Psoas muscle (tissue), 8 donors: ENCODE results near the gene HUS1B. TPM values are rescaled to one million over a fixed set of nuclear protein-coding genes. Genes with fewer than 3 reads are reported as not detected.
A peak's percentile ranks its signal among the peaks of the same experiment; 100 is the strongest.

Source experiments
- ATAC-seq, 4 donors: fragments of 200-7000 bp; cut with Tn5 transposase; one replicate each; pipeline ENCODE4 v1.9.1; 2020; ENCODE audit warnings: moderate library complexity in 3 of 4, mild to moderate bottlenecking in 2 of 4
- DNase-seq, 2 donors: peaks; one replicate each; pipeline ENCODE4 v3.0.0-alpha.2; 2020
- H3K27ac ChIP-seq: fragments of 200-600 bp; one replicate; pipeline ENCODE4 v1.8.0; 2022
- H3K27me3 ChIP-seq, 3 donors: fragments of 200-600 bp in 1 of 3; one replicate each; pipeline versions ENCODE4 v1.6.1 to v1.8.0; 2013 to 2022; ENCODE audit warnings: low read length in 2 of 3, mild to moderate bottlenecking in 2 of 3, moderate library complexity in 1 of 3; ENCODE audit not compliant: insufficient read depth in 3 of 3
- H3K36me3 ChIP-seq, 2 donors: fragments of 200-600 bp in 1 of 2; one replicate each; pipeline versions ENCODE4 v1.6.1 to v1.8.0; 2013 to 2022; ENCODE audit warnings: low read depth in 1 of 2, mild to moderate bottlenecking in 1 of 2, moderate library complexity in 1 of 2; ENCODE audit not compliant: insufficient read depth in 1 of 2
- H3K4me1 ChIP-seq: fragments of 200-600 bp; one replicate; pipeline ENCODE4 v1.8.0; 2022
- H3K4me3 ChIP-seq: fragments of 200-600 bp; one replicate; pipeline ENCODE4 v1.8.0; 2022; ENCODE audit warnings: mild to moderate bottlenecking
- H3K9me3 ChIP-seq: fragments of 200-600 bp; one replicate; pipeline ENCODE4 v1.8.0; 2022
- WGBS, 3 donors: extraction: QIAGEN DNeasy Blood & Tissue Kit; methylation state at CpG; one replicate each; pipeline versions ENCODE4 v1.1.6 to v1.1.7; 2013; 5-methylcytosine and 5-hydroxymethylcytosine counted together
- intact Hi-C, 2 donors: fragments of 100-400 bp; cut with DNase I; formaldehyde crosslinking; loops; one replicate each; pipeline versions ENCODE4 v1.11.0 to v1.14.2; 2022
- polyA plus RNA-seq, 3 donors: library from polyadenylated mRNA; stranded (reverse); fragments of 200-250 nt; gene quantifications; one replicate each; pipeline ENCODE4 v1.2.3, GENCODE V29; 2013
- total RNA-seq, 4 donors: library from RNA; stranded (reverse); fragmentation: NEBNext Ultra II Directional in 2 of 4; extraction: Animal tissue kit (Norgen Biotek cat#: 25700) in 2 of 4; gene quantifications; one replicate each; pipeline versions ENCODE4 v1.2.1 to v1.2.4, GENCODE V29; 2021 to 2023
- TF ChIP-seq, protein P1 (sequence below): fragments of 200-600 bp; IDR thresholded peaks from one replicate; pipeline ENCODE4 v1.8.0; 2022; ENCODE audit warnings: antibody characterized with exemption
- donor health status: healthy with polysubstance abuse.
- donor health status: DM: no; HTN: no; CAD: no; lungs with moderate emphysema.
- donor health status: Bipolar disorder and iron deficiency.
- donor health status: healthy.
- donor health status: DM: yes; HTN: yes; CAD: no.
- donor health status: DM: no; HTN: no; CAD: no.
- donor health status: DM: no; HTN: no; CAD: no.
- donor health status: DM: yes; HTN: yes; CAD: no.

HUS1B gene
- total and polyA plus RNA-seq, 7 donors, result 0.21 to 0.49 (median 0.30) TPM; not detected in 3

DNA sequence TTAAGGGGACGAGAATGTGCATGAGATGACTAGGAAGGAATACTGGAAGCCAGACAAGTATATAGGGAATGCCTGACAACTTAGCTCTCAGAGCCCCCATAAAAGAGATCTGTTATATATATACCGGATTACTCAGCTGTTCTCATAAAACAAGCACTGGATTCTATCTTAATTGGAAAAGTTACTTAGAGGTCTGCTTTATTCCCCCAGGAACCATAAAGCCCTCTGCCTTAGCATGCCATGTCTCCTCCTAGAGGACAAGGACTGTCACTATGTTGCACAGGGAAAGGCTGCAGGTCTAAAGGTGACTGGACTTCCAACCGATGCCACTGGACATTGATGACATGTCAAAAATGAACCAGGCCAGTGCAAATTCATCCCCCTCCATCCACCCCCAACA lies 29.6 kb upstream of the HUS1B start:
- 80 to 83% (median 80%) methylated on average over 3 of the region's 3 CpGs for WGBS, 3 donors
- Histone ChIP-seq H3K27ac (no peak overlapping the region), H3K4me1 (peaks cover 25% of the 10 kb centered on the region), H3K27me3 (no peaks in the 10 kb centered on the region), H3K9me3 (no peaks in the 10 kb centered on the region), H3K4me3 (no peak overlapping the region), H3K36me3 (peaks cover 0 to 7% of the 10 kb centered on the region in 2 donors)
- intact Hi-C loops, result loop anchor here (5.0 to 10.0 kb wide), 2 partner anchors 62 to 64 kb away; no protein-coding TSS in a partner anchor
- ATAC-seq, result no peak
- TF ChIP-seq, protein P1, sequence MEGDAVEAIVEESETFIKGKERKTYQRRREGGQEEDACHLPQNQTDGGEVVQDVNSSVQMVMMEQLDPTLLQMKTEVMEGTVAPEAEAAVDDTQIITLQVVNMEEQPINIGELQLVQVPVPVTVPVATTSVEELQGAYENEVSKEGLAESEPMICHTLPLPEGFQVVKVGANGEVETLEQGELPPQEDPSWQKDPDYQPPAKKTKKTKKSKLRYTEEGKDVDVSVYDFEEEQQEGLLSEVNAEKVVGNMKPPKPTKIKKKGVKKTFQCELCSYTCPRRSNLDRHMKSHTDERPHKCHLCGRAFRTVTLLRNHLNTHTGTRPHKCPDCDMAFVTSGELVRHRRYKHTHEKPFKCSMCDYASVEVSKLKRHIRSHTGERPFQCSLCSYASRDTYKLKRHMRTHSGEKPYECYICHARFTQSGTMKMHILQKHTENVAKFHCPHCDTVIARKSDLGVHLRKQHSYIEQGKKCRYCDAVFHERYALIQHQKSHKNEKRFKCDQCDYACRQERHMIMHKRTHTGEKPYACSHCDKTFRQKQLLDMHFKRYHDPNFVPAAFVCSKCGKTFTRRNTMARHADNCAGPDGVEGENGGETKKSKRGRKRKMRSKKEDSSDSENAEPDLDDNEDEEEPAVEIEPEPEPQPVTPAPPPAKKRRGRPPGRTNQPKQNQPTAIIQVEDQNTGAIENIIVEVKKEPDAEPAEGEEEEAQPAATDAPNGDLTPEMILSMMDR, result peak; percentile 13
- DNase-seq, result no peak

DNA sequence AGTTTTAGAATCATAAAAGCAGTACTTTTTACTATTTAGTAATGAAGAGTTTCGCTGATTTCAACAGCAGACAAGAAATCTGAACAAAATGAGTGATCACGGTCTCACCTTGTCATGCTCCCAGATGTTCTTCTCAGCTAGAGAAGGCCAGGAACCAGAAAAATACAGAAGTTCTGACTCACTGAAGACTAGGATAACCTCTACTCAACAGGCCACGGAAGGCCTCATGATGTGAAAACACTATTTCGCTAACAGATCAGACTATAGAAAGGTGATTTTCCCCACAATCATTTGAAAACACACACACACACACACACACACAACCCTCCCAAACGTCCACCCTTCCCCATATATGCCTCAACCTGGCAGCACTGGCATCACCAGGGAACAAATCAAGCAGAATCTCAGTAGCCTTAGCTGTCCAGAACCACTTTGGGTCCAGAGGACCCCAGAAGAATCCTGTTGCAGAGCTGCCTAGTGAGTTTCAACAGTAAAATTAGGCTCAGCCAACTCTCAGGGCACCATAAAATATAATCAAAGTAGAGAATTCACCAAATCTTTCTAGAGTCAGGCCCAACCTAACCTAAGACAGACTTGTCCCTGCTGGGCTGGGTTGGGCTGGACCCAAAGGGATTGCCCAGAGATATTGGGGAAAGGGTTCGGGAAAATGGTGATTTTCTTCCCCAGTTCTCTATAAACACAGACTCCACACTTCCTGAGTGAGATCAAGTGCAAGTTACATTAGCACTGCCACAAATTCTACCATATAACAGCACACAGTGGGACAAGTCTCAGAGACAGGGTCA lies 28.1 kb upstream of the HUS1B start:
- H3K4me1 ChIP-seq, result peaks cover 26% of the 10 kb centered on the region
- H3K36me3 ChIP-seq, result peaks cover 0 to 7% of the 10 kb centered on the region in 2 donors
- ATAC-seq, result no peak
- no peak for DNase-seq
- TF ChIP-seq, protein P1, result no peak
- intact Hi-C loops, result loop anchor here (5.0 to 10.0 kb wide), 2 partner anchors 60 to 63 kb away; no protein-coding TSS in a partner anchor
- 88 to 96% (median 88%) methylated on average over 6 of the region's 6 CpGs for WGBS, 3 donors
- no peaks in the 10 kb centered on the region for H3K9me3 ChIP-seq
- no peak overlapping the region for H3K27ac ChIP-seq
- H3K4me3 ChIP-seq, result no peak overlapping the region
- no peaks in the 10 kb centered on the region for H3K27me3 ChIP-seq

DNA sequence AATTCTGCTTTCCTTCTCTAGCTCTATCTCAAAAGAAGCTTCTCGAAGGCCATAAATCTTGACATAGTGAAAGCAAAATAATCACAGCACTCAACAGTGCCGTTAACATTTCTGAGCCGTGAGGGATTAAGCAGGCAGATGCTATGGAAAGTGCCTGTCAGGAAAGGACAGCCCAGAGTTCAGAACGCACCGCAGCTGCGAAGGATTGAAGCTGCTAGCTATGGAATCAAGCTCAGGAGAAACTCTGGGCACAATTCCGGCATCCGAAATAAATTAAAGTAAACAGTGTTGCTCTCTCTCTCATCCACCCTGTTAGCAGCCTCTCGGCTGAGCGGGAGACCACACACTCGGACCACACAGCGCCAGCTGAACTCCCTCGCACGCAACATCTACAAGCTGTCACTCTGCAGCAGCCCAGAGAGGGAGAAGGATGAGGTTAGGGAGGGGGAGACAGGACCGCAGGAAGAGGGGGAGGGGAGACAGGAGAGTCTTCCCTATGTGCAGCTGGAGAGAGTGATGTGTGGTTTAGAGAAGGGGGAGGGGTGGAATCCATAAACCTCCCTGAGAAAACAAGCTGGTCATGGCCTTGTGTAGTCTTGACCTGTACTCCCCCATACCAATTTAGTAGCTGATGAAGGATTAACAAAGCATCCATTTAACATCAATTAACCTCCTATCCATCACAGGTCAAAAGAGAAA lies 27.0 kb upstream of the HUS1B start:
- TF ChIP-seq, protein P1, result no peak
- WGBS, 3 donors, result 21 to 32% (median 23%) methylated on average over 15 of the region's 15 CpGs
- peaks cover 0 to 4% of the 10 kb centered on the region in 2 donors for H3K36me3 ChIP-seq
- H3K27me3 ChIP-seq, result no peaks in the 10 kb centered on the region
- DNase-seq (no peak), ATAC-seq (peak; percentile 41 to 55 (median 48))
- H3K9me3 ChIP-seq, result no peaks in the 10 kb centered on the region
- intact Hi-C loops, result loop anchor here in 1 of 2 donors (10.0 kb wide), 1 partner anchor 59 kb away; no protein-coding TSS in a partner anchor
- H3K27ac ChIP-seq, result peak overlapping the region; percentile 67
- H3K4me1 ChIP-seq, result peaks cover 31% of the 10 kb centered on the region
- peak overlapping the region; percentile 55 for H3K4me3 ChIP-seq

DNA sequence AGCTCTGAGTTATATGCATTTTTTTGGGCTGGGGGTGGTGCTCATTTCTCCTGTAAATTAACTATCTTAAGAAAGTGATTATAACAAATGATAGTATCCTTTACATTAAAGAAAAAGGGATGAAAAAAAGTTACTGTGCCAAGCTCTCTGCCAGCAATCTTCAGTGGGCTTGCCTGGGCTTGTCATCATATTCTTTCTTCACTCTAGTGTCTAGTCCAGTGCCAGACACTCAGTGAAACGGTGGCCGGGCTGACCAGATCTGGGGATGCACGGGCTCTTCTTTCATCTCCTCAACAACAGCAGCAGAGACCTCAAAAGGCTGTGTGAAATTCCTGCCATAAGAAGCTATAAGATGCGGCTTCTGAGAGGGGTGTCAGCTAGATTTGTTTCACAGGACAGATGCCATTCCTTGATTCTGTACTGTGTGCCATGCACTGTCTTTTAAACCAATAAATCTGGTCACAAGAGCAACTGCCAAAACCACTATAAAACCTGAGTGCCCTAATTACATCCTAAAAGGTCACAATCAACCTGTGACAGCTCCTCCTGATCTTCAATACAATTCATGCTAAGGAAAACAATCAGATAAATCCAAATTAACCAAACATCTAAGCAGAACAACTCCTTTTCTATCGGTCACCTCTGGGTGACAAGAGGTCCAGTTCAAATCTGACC lies 23.9 kb upstream of the HUS1B start:
- no peaks in the 10 kb centered on the region for H3K9me3 ChIP-seq
- TF ChIP-seq, protein P1, result no peak
- H3K4me3 ChIP-seq, result no peak overlapping the region
- DNase-seq, result no peak
- no peaks in the 10 kb centered on the region for H3K27me3 ChIP-seq
- H3K27ac ChIP-seq, result peak overlapping the region; percentile 23
- ATAC-seq, result peak in 1 of 4 donors; percentile 49
- 77 to 88% (median 79%) methylated on average over 5 of the region's 5 CpGs for WGBS, 3 donors
- H3K4me1 ChIP-seq, result peaks cover 41% of the 10 kb centered on the region
- no peaks in the 10 kb centered on the region for H3K36me3 ChIP-seq
- intact Hi-C loops, result loop anchor here in 1 of 2 donors (10.0 kb wide), 1 partner anchor 56 kb away; no protein-coding TSS in a partner anchor
